Kidney capillary endothelial cell (primary cell): Measurements from ENCODE around the gene PAGR1.
"Not testable (repeated sequence)": the region's sequence is repeated elsewhere in the genome, so short reads cannot be mapped to it uniquely, and the experiment has no call there.

ENCODE experiments used
- DNase-seq: peaks from one replicate; pipeline ENCODE4 v3.0.0-alpha.2; 2018; ENCODE audit warnings: low spot score

Gene PAGR1

GRCh38 chr16:29864205-29864604 lies 48.3 kb downstream of the PAGR1 start:
- DNase-seq: no peak

- no peak for DNase-seq
These were observed 52.6 kb downstream of the PAGR1 start for GRCh38 chr16:29868396-29869009.

GRCh38 chr16:29869067-29869466 lies 53.1 kb downstream of the PAGR1 start:
- not testable (repeated sequence) for DNase-seq
